ENCODE data around the gene MLKL. TPM values are rescaled to one million over a fixed set of nuclear protein-coding genes. Genes with fewer than 3 reads are reported as not detected.
A peak's percentile ranks its signal among the peaks of the same experiment; 100 is the strongest.

Gene MLKL
- total and polyA plus RNA-seq, 2 of the 13 experiments (the other 11 are each of a cell fraction or from before 2014, with no cell fraction given): 6.4 to 10.7 TPM

- TF ChIP-seq ELF3 (CRISPR knock-in tag; IDR thresholded peaks at IDR 0.05) (peak; percentile 51; the same call in 1 of the 2 replicates), ZMYM2 (CRISPR knock-in tag; IDR thresholded peaks at IDR 0.05) (no peak), U2AF2 (IDR thresholded peaks at IDR 0.05; ENCODE audit: low read depth, low read length) (no peak), YEATS4 (CRISPR knock-in tag; IDR thresholded peaks at IDR 0.05; ENCODE audit: borderline replicate concordance) (no peak), NFYB (CRISPR knock-in tag; IDR thresholded peaks at IDR 0.05) (peak; percentile 100), CCDC6 (CRISPR knock-in tag; IDR thresholded peaks at IDR 0.05) (no peak), ZFP36L1 (CRISPR knock-in tag; IDR thresholded peaks at IDR 0.05) (no peak; the same call in 1 of the 2 replicates), ZKSCAN8 (CRISPR knock-in tag; IDR thresholded peaks at IDR 0.05; ENCODE audit: borderline replicate concordance) (no peak; the same call in 1 of the 2 replicates), MLXIP (CRISPR knock-in tag; IDR thresholded peaks at IDR 0.05; ENCODE audit: borderline replicate concordance) (no peak), XRCC5 (optimal IDR thresholded peaks at IDR 0.05; ENCODE audit: low read length) (peak; percentile 77), PRDM10 (CRISPR knock-in tag; IDR thresholded peaks at IDR 0.05; ENCODE audit: low read depth) (peak; percentile 73; the same call in 1 of the 2 replicates), ZNF724P (CRISPR knock-in tag; IDR thresholded peaks at IDR 0.05; ENCODE audit: borderline replicate concordance) (no peak), POLR2AphosphoS5 (IDR thresholded peaks at IDR 0.05; ENCODE audit: low read depth, low read length) (peak; percentile 94), KDM5A (IDR thresholded peaks at IDR 0.05; ENCODE audit: borderline replicate concordance, low read length) (no peak), POGK (CRISPR knock-in tag; conservative IDR thresholded peaks at IDR 0.05) (no peak), EZH2 (conservative IDR thresholded peaks at IDR 0.05; ENCODE audit: low read depth, low read length) (no peak)
- TF ChIP-seq, protein P1, sequence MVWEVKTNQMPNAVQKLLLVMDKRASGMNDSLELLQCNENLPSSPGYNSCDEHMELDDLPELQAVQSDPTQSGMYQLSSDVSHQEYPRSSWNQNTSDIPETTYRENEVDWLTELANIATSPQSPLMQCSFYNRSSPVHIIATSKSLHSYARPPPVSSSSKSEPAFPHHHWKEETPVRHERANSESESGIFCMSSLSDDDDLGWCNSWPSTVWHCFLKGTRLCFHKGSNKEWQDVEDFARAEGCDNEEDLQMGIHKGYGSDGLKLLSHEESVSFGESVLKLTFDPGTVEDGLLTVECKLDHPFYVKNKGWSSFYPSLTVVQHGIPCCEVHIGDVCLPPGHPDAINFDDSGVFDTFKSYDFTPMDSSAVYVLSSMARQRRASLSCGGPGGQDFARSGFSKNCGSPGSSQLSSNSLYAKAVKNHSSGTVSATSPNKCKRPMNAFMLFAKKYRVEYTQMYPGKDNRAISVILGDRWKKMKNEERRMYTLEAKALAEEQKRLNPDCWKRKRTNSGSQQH (CRISPR knock-in tag; IDR thresholded peaks at IDR 0.05; ENCODE audit: low read depth): 0 out of 2 replicates have a peak, but pooled peaks have one; percentile 56
Observed at GRCh38 chr16:74695450-74696422, 4.9 kb downstream of the MLKL start (continued).

All from HepG2 (cell line).